ENCODE measurements around the gene XBP1. TPM values are rescaled to one million over a fixed set of nuclear protein-coding genes. Genes with fewer than 3 reads are reported as not detected.

The XBP1 gene
- total and polyA plus RNA-seq, 10 of the 15 experiments (the other 5 are each of a cell fraction or from before 2014, with no cell fraction given) = 44.5 to 313 (median 149) TPM

- TF ChIP-seq RELB (IDR thresholded peaks at IDR 0.05; ENCODE audit: low read depth) = no peak
- TF ChIP-seq JUNB (IDR thresholded peaks at IDR 0.05) = peak; percentile 80
- no peak for TF ChIP-seq HDAC2 (IDR thresholded peaks at IDR 0.05)
- TF ChIP-seq E4F1 (IDR thresholded peaks at IDR 0.05; ENCODE audit: borderline replicate concordance, partially characterized antibody) = no peak
- peak; percentile 10; the same call in 1 of the 2 replicates for TF ChIP-seq POLR2A (IDR thresholded peaks at IDR 0.05; ENCODE audit: low read depth, low read length)
- peak; percentile 49; the same call in 1 of the 2 replicates for TF ChIP-seq PKNOX1 (IDR thresholded peaks at IDR 0.05)
- no peak for TF ChIP-seq CUX1 (IDR thresholded peaks at IDR 0.05; ENCODE audit: insufficient replicate concordance, low read depth, low read length)
- TF ChIP-seq ZNF384 (IDR thresholded peaks at IDR 0.05; ENCODE audit: borderline replicate concordance, low read depth, low read length) = no peak
- TF ChIP-seq TCF7 (IDR thresholded peaks at IDR 0.05; ENCODE audit: borderline replicate concordance) = peak; percentile 52; the same call in 1 of the 2 replicates
- no peak for TF ChIP-seq CHD4 (IDR thresholded peaks at IDR 0.05)
- peak; percentile 68 for TF ChIP-seq MEF2A (IDR thresholded peaks at IDR 0.05; ENCODE audit: insufficient read depth, low read depth, low read length)
- no peak for TF ChIP-seq E2F8 (IDR thresholded peaks at IDR 0.05; ENCODE audit: low read depth, partially characterized antibody)
- no peak for TF ChIP-seq MXI1 (IDR thresholded peaks at IDR 0.05; ENCODE audit: low read depth, low read length)
- TF ChIP-seq NR2C1 (IDR thresholded peaks at IDR 0.05) = no peak
Measured at GRCh38 chr22:28798810-28799605, 1.4 kb downstream of the XBP1 start (continued).

Data from GM12878 (cell line).